Parathyroid adenoma (tissue), 2 donors: Measurements from ENCODE around the gene PAQR9.
A peak's percentile ranks its signal among the peaks of the same experiment; 100 is the strongest.

Experiments
- H2AFZ ChIP-seq: fragments of 300-600 bp; sonication (generic); one replicate; pipeline ENCODE4 v1.7.0; 2017; ENCODE audit warnings: antibody characterized with exemption, mild to moderate bottlenecking
- H3K27ac ChIP-seq: fragments of 300-600 bp; sonication (generic); one replicate; pipeline ENCODE4 v1.7.0; 2017
- H3K27me3 ChIP-seq: fragments of 300-600 bp; sonication (generic); one replicate; pipeline ENCODE4 v1.7.0; 2017; ENCODE audit warnings: low read length; ENCODE audit not compliant: control insufficient read depth, insufficient read depth
- H3K36me3 ChIP-seq: fragments of 300-600 bp; sonication (generic); one replicate; pipeline ENCODE4 v1.7.0; 2017; ENCODE audit warnings: low read length; ENCODE audit not compliant: control insufficient read depth, insufficient read depth
- H3K4me1 ChIP-seq: fragments of 300-600 bp; sonication (generic); one replicate; pipeline ENCODE4 v1.7.0; 2017; ENCODE audit warnings: control low read depth
- H3K4me2 ChIP-seq: fragments of 300-600 bp; sonication (generic); one replicate; pipeline ENCODE4 v1.7.0; 2017; ENCODE audit warnings: low read length
- H3K4me3 ChIP-seq: fragments of 300-600 bp; sonication (generic); one replicate; pipeline ENCODE4 v1.7.0; 2017; ENCODE audit warnings: low read depth, low read length
- H3K79me2 ChIP-seq: fragments of 300-600 bp; sonication (generic); one replicate; pipeline ENCODE4 v1.7.0; 2017; ENCODE audit warnings: control low read depth
- H3K9ac ChIP-seq: fragments of 300-600 bp; sonication (generic); one replicate; pipeline ENCODE4 v1.7.0; 2017; ENCODE audit warnings: mild to moderate bottlenecking
- H3K9me3 ChIP-seq: fragments of 300-600 bp; sonication (generic); one replicate; pipeline ENCODE4 v1.7.0; 2017; ENCODE audit warnings: low read length; ENCODE audit not compliant: control insufficient read depth
- CTCF ChIP-seq: fragments of 300-600 bp; sonication (generic); IDR thresholded peaks from one replicate; pipeline ENCODE4 v1.7.0; 2017; ENCODE audit warnings: antibody characterized with exemption, mild to moderate bottlenecking
- donor health status: primary hyperparathyroidism.

PAQR9 gene

GRCh38 chr3:142963516-142964448, at the start of gene PAQR9:
TSS of gene PAQR9 (minus strand) at chr3:142963674. CDS start at chr3:142963336, 338 bp downstream.
- no peaks in the 10 kb centered on the region for H3K36me3 ChIP-seq
- H3K27ac ChIP-seq: no peak within 1 kb of the TSS
- no peaks in the 10 kb centered on the region for H3K9me3 ChIP-seq
- H3K4me3 ChIP-seq: peak within 1 kb of the TSS; percentile 44
- H2AFZ ChIP-seq: peak within 1 kb of the TSS; percentile 78
- H3K9ac ChIP-seq: no peak within 1 kb of the TSS
- no peak for TF ChIP-seq CTCF
- peak within 1 kb of the TSS; percentile 75 for H3K4me2 ChIP-seq
- no peaks in the 10 kb centered on the region for H3K79me2 ChIP-seq
- no peaks in the 10 kb centered on the region for H3K4me1 ChIP-seq
- no peaks in the 10 kb centered on the region for H3K27me3 ChIP-seq

GRCh38 chr3:143011705-143012104, 48.2 kb upstream of the PAQR9 start:
- Histone ChIP-seq H3K79me2 (peaks cover 30% of the 10 kb centered on the region), H3K4me2 (no peak overlapping the region), H3K27ac (no peak overlapping the region), H2AFZ (no peak overlapping the region), H3K4me1 (peaks cover 2% of the 10 kb centered on the region), H3K9ac (no peak overlapping the region), H3K9me3 (no peaks in the 10 kb centered on the region), H3K36me3 (no peaks in the 10 kb centered on the region), H3K27me3 (no peaks in the 10 kb centered on the region), H3K4me3 (no peak overlapping the region)
- no peak for TF ChIP-seq CTCF

GRCh38 chr3:143010024-143010423, 46.5 kb upstream of the PAQR9 start:
- Histone ChIP-seq H3K4me3 (no peak overlapping the region), H3K27me3 (no peaks in the 10 kb centered on the region), H3K4me1 (peaks cover 2% of the 10 kb centered on the region), H3K4me2 (no peak overlapping the region), H3K9me3 (no peaks in the 10 kb centered on the region), H3K36me3 (no peaks in the 10 kb centered on the region), H3K27ac (no peak overlapping the region), H3K79me2 (peaks cover 44% of the 10 kb centered on the region), H3K9ac (no peak overlapping the region), H2AFZ (no peak overlapping the region)
- TF ChIP-seq CTCF: no peak

GRCh38 chr3:143004823-143005222, 41.3 kb upstream of the PAQR9 start:
- H3K27me3 ChIP-seq: no peaks in the 10 kb centered on the region
- H3K4me2 ChIP-seq: no peak overlapping the region
- no peaks in the 10 kb centered on the region for H3K9me3 ChIP-seq
- H3K9ac ChIP-seq: no peak overlapping the region
- peaks cover 6% of the 10 kb centered on the region for H3K4me1 ChIP-seq
- no peak overlapping the region for H3K4me3 ChIP-seq
- no peaks in the 10 kb centered on the region for H3K36me3 ChIP-seq
- peaks cover 64% of the 10 kb centered on the region for H3K79me2 ChIP-seq
- H3K27ac ChIP-seq: no peak overlapping the region
- no peak for TF ChIP-seq CTCF
- no peak overlapping the region for H2AFZ ChIP-seq
